Measurements from ENCODE around the gene BLOC1S6. TPM values are rescaled to one million over a fixed set of nuclear protein-coding genes. Genes with fewer than 3 reads are reported as not detected.
"Not testable (repeated sequence)": the region's sequence is repeated elsewhere in the genome, so short reads cannot be mapped to it uniquely, and the experiment has no call there.

Gene BLOC1S6
- total RNA-seq, 2 experiments from 2014 or later: 49.2 to 49.7 TPM

DNA sequence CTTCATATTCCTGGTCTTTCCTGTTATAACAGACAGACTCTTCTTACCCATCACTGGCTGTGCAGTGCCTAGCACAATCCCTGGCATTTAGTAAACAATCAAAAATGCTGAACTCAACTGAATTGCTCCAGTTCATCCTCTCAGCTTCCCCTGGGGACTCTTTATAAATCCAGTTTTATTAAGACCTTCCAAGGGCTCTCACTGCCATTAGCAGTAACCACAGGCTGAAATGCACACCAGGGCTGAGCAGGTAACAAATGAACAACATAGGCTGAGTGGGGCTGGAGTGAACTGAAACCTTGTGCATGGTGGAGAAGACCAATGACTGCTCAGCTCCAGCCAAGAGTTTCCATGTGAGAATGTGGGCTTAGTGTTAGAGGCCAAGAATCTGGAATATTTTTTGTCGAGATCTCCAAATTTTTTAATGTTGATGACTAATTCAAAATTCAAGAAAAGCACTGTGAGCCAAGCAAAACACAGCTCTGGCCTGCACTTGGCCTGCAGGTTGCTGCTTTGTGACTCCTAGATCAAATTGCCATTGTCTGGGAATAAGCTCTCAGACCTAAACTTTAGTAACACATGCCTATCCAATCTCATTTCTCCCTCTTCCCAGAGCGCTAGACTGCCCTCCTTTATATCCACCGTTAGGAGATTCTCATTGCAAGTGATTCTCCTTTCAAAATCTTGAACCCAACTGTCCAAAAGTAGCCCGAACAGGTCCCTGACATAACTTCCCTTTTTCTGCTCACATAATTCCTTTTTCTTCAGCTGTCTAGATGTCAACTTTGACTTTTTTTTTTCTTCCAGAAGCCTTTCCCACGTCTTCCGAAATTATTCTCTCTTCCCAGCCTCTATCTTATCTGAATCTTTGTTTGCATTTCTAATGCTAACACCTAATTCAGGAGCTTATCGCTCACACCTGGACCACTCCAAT, 55.1 kb downstream of the BLOC1S6 start:
- no peak for DNase-seq
- Mint-ChIP-seq H3K27ac (no peak overlapping the region), H3K27me3 (no peaks in the 10 kb centered on the region), H3K4me1 (peaks cover 85% of the 10 kb centered on the region), H3K9me3 (peaks cover 6% of the 10 kb centered on the region), H3K36me3 (peaks cover 50% of the 10 kb centered on the region), H3K4me3 (no peak overlapping the region)

DNA sequence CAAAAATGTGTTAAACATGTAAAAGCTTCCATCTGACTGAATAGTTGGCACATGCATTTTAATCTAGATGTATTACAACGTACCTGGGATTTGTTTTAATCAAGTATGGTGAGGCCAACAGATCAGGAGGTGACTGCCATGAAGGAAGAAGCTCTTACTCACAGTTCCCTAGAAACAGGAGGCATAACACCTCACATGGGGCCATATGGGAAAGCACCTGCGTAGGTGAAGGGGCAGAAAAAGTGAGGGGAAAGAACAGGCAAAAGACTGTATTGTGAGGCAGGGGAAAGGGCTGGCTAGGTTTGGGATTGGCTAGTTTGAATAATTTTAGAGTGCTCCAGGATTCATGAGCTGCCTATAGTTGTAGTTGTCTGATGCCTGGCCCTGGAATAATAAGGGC, 57.3 kb downstream of the BLOC1S6 start:
- Mint-ChIP-seq H3K9me3 (peaks cover 2% of the 10 kb centered on the region), H3K4me3 (no peak overlapping the region), H3K36me3 (peaks cover 31% of the 10 kb centered on the region), H3K27me3 (no peaks in the 10 kb centered on the region), H3K27ac (peak overlapping the region; percentile 39), H3K4me1 (peaks cover 73% of the 10 kb centered on the region)
- no peak for DNase-seq

DNA sequence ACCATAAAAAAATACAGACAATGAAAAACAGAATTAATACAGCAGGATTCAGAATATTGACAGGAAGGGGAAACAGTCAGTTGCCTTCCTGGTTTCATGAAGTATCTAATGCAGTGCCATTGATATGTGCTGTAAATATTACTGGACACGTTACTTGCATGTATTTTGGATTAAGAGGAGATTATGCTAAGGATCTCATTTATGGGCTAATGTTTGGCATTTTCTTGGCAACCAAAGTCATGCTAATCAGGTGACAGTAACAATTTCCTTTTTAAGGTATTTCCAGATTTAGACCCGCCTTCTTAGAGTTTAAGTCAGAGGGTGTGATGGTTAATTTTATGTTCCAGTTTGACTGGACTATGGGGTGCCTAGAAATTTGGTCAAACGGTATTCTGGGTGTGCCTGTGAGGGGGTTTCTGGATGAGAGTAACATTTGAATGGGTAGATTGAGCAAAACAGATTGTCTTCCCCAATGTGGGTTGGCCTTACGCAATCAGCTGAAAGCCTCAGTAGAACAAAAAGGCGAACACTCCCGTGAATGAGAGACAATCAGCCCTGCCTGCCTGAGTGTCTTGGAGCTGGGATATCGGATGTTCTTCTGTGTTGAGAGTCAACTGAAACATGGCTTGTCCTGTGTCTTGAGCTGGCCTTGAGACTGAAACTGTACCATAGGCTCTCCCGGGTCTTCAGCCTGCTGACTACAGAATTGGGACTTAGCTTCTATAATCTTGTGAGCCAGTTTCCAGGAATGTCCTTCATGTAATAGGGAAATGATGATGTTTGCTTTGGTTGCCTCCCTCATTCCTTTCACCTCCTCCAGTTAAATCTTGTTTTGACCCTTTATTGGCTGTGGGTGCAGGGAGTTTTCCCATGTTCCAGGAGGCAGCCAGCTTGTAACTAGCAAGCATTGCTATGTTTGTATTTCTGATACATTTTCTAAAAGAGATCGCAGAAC, 58.1 kb downstream of the BLOC1S6 start:
- peak overlapping the region; percentile 39 for H3K27ac Mint-ChIP-seq
- no peaks in the 10 kb centered on the region for H3K9me3 Mint-ChIP-seq
- no peak overlapping the region for H3K4me3 Mint-ChIP-seq
- H3K36me3 Mint-ChIP-seq: peaks cover 26% of the 10 kb centered on the region
- H3K27me3 Mint-ChIP-seq: no peaks in the 10 kb centered on the region
- no peak for DNase-seq
- H3K4me1 Mint-ChIP-seq: peaks cover 69% of the 10 kb centered on the region

DNA sequence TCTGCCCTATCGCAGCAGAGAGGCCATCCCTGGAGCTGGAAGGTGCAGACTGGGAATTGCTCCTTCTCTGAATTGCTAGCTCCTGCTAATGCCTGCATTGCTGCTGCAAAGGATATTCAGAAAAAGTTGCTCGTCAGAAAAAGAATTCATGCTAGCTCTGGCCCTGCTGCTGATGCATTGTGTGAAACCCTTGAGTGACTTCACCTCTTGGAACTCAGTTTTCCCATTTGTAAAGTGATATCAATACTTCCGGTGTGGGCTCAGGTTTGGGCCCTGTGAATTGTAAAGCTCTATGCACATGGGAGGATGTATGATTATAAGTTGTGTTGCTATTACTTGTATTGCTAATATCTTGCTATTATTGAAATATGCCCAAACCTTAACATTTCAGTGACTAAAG, 59.0 kb downstream of the BLOC1S6 start:
- H3K36me3 Mint-ChIP-seq: peaks cover 26% of the 10 kb centered on the region
- no peak overlapping the region for H3K4me3 Mint-ChIP-seq
- no peak overlapping the region for H3K27ac Mint-ChIP-seq
- H3K27me3 Mint-ChIP-seq: no peaks in the 10 kb centered on the region
- H3K4me1 Mint-ChIP-seq: peaks cover 63% of the 10 kb centered on the region
- DNase-seq: no peak
- no peaks in the 10 kb centered on the region for H3K9me3 Mint-ChIP-seq

DNA sequence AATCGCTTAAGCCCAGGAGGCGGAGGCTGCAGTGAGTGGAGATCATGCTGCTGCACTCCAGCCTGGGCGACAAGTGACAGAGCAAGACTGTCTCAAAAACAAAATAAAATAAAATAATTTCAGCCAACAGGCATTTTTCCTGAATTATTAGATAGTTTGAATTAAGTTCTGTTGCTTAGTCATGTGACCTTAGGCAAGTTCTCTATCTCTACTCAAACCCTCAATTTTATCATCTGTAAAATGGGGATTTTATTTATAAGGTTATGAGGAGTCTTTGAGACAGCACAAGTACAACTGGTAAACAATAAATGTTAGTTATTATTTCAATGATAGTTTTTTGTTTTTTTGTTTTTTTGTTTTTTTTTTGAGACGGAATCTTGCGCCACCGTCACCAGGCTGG, 60.6 kb downstream of the BLOC1S6 start:
- H3K36me3 Mint-ChIP-seq: peaks cover 14% of the 10 kb centered on the region
- DNase-seq: no peak
- H3K4me1 Mint-ChIP-seq: peaks cover 47% of the 10 kb centered on the region
- no peaks in the 10 kb centered on the region for H3K27me3 Mint-ChIP-seq
- H3K27ac Mint-ChIP-seq: no peak overlapping the region
- no peak overlapping the region for H3K4me3 Mint-ChIP-seq
- no peaks in the 10 kb centered on the region for H3K9me3 Mint-ChIP-seq

DNA sequence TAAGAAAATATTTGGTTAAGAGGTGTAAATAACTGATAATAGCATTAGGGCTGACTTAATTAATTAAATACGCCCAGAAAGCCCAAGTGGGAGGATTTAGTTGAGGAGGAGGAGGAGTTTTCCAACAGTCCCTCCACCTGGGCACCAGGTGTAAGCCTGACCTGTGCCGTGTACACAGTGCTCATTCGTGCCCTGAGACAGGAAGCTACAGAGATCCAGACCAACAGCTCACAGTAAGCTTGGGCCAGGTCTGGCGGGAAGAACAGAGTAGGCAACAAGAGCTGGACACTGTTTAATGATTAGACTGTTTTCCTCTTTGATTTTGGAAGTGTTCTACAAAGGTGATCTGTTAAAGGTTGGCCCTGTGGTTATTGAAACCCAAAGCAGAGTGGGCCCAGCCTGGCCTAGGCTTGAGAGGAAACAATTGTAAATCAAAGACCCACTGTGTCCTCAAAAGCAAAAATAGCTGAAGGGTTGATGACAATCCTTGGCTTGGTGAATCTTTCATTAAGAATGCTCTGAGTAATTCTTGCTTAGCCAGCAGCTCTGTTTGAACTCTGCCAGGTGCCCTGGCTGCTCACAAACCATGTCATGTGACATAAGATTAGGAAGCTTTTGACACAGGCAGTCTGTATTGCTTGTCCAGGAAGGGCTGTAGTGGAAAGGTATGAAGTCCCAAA, 61.5 kb downstream of the BLOC1S6 start:
- Mint-ChIP-seq H3K36me3 (peaks cover 13% of the 10 kb centered on the region), H3K9me3 (no peaks in the 10 kb centered on the region), H3K27me3 (no peaks in the 10 kb centered on the region), H3K27ac (no peak overlapping the region), H3K4me1 (peaks cover 50% of the 10 kb centered on the region), H3K4me3 (no peak overlapping the region)
- no peak for DNase-seq

DNA sequence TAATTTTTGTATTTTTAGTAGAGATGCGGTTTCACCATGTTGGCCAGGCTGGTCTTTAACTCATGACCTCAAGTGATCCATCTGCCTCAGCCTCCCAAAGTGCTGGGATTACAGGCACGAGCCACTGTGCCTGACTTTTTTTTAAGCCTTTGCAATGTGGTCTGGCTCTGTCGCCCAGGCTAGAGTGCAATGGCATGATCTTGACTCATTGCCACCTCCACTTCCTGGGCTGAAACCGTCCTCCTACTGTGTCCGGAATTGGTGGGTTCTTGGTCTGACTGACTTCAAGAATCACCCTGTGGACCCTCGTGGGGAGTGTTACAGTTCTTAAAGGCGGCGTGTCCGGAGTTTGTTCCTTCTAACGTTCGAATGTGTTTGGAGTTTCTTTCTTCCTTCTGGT, 62.8 kb downstream of the BLOC1S6 start:
- Mint-ChIP-seq H3K27ac (peak overlapping the region; percentile 38), H3K36me3 (peaks cover 13% of the 10 kb centered on the region), H3K4me1 (peaks cover 42% of the 10 kb centered on the region)
- not testable (repeated sequence) for DNase-seq, H3K9me3 Mint-ChIP-seq, H3K27me3 Mint-ChIP-seq, H3K4me3 Mint-ChIP-seq

DNA sequence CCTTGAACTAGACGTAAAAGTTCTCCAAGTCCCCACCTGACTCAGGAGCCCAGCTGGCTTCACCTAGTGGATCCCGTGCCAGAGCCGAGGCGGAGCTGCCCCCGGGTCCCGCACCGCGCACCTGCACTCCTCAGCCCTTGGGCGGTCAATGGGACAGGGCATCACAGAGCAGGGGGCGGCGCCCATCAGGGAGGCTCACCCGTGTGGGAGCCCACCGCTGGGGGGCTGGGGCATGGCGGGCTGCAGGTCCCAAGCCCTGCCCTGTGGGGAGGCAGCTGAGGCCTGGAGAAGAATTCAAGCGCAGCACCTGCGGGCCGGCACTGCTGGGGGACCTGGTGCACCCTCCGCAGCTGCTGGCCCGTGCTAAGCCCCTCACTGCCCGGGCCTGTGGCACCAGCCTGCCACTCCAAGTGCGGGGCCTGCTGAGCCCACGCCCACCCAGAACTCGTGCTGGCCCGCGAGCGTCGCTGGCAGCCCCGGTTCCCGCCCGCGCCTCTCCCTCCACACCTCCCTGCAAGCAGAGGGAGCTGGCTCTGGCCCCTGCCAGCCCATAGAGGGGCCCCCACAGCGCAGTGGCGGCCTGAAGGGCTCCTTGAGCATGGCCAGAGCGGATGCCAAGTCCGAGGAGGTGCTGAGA, 63.8 kb downstream of the BLOC1S6 start:
- no peak for DNase-seq
- Mint-ChIP-seq H3K36me3 (peaks cover 10% of the 10 kb centered on the region), H3K9me3 (no peaks in the 10 kb centered on the region), H3K27ac (no peak overlapping the region), H3K27me3 (no peaks in the 10 kb centered on the region), H3K4me1 (peaks cover 37% of the 10 kb centered on the region), H3K4me3 (no peak overlapping the region)

DNA sequence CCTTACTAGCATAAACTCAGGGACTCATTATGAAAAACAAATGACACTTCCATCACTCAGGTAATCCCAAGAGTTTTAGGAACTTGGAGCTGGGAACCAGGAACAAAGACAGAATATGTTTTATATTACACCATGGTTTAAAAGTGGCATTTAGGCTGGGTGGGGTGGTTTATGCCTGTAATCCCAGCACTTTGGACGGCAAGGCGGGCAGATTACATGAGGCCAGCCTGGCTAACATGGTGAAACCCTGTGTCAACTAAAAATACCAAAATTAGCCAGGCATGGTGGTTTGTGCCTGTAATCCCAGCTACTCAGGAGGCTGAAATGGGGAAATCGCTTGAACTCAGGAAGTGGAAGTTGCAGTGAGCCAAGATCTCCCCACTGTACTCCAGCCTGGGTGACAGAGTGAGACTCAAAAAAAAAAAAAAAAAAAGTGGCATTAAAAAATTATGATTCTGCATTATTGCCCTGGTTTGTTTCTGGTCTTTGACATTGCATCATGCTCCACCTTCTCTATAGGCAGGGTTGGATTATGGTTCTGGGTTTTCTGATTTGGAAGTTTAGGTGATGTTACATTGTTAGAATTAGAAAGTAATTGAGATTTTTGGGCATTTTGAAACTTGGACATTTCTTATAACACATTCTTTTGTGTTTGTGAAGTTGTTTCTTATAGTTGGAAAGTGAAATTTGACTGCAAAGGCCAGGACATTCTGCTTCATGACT, 66.7 kb downstream of the BLOC1S6 start:
- Mint-ChIP-seq H3K9me3 (no peaks in the 10 kb centered on the region), H3K4me1 (peaks cover 31% of the 10 kb centered on the region), H3K27ac (no peak overlapping the region), H3K36me3 (peaks cover 7% of the 10 kb centered on the region), H3K4me3 (no peak overlapping the region), H3K27me3 (no peaks in the 10 kb centered on the region)
- DNase-seq: no peak

DNA sequence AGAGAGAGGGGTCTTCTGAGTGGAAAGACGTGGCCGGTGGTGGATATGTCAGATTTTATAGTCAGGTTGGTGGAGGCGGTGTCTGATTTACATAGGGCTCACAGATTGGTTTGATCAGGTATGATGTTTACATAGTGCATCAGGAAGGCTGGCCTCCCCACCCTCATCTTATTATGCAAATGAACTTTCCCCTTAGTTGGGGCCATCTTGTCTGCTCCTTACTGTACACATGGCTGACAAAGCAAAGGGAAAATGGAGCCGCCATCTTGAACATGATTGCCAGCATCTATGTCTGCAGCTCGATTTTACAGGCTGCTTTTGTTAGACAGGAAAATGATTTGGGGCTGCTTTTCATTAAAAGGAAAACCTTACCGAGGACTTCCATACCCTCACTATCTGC, 67.6 kb downstream of the BLOC1S6 start:
- no peak overlapping the region for H3K27ac Mint-ChIP-seq
- no peaks in the 10 kb centered on the region for H3K27me3 Mint-ChIP-seq
- DNase-seq: no peak
- no peak overlapping the region for H3K4me3 Mint-ChIP-seq
- H3K9me3 Mint-ChIP-seq: no peaks in the 10 kb centered on the region
- peaks cover 31% of the 10 kb centered on the region for H3K4me1 Mint-ChIP-seq
- H3K36me3 Mint-ChIP-seq: peaks cover 11% of the 10 kb centered on the region

DNA sequence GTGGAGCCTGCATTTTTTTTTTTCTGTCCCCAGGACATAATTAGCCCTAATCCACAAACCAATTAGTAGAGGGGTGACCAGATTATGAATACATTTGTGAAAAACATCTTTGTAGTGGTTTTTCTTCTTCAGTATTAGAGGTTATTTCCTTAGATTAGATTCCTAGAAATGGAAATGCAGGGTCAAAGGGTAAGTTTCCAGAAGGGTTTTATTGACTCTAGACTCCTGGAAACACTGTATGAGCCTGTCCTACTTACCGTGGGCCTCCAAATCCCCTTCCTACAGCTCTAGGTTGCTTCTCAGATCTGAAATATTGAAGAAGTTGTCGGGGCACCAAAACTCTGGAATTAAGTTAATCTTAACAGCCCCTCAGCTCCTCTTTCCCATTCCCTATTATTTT, 70.1 kb downstream of the BLOC1S6 start:
- Mint-ChIP-seq H3K4me1 (peaks cover 26% of the 10 kb centered on the region), H3K27me3 (no peaks in the 10 kb centered on the region), H3K4me3 (no peak overlapping the region), H3K9me3 (no peaks in the 10 kb centered on the region), H3K36me3 (peaks cover 8% of the 10 kb centered on the region), H3K27ac (peak overlapping the region; percentile 31)
- DNase-seq: no peak

DNA sequence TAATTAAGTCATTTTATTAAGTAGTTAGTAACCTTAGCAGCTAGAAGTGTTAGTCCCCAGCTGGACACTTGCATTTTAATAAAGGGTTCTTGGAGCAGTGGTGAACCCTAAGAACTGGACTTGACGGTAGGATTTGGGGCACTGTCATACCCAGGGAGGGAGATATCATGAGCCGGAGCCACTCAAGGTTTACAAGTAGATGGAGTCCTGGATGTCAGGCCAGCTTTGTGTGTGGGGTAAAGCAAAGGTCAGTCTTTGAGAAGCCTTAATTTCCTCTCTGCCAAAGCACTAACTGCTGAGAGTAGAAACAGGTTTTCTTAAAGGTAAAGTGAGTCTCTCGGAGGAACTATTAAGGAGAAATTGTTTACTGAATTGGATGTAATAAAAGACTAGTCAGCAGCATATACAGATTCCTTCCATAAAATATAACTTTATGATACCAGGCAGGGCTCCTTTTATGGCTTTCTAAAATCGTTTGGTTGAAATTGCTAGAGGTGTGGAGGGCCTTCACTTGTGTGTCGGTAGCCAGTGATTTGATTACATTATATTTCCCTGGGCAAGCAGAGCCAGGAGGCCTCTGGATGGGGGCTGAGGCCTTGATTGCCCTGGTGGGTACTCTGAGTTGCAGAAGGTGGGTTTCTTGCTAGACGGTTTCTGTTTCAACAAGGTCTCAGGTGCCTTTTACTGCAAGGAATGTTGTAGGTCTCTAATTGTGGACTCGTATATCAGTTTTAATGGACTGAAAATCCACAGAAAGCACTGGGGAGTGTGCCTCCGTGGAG, 70.8 kb downstream of the BLOC1S6 start:
- peak overlapping the region; percentile 31 for H3K27ac Mint-ChIP-seq
- H3K27me3 Mint-ChIP-seq: no peaks in the 10 kb centered on the region
- peaks cover 8% of the 10 kb centered on the region for H3K36me3 Mint-ChIP-seq
- peaks cover 25% of the 10 kb centered on the region for H3K4me1 Mint-ChIP-seq
- no peak overlapping the region for H3K4me3 Mint-ChIP-seq
- no peak for DNase-seq
- no peaks in the 10 kb centered on the region for H3K9me3 Mint-ChIP-seq

Data from activated naive CD8-positive, alpha-beta T cell treated with anti-CD3 and anti-CD28 coated beads for 36 hours (primary cell).